ENCODE results near the gene PRRT1. TPM values are rescaled to one million over a fixed set of nuclear protein-coding genes. Genes with fewer than 3 reads are reported as not detected.
A peak's percentile ranks its signal among the peaks of the same experiment; 100 is the strongest.

The PRRT1 gene
- total and polyA plus RNA-seq, 12 donors, result 0.17 to 2.9 (median 0.69) TPM

DNA sequence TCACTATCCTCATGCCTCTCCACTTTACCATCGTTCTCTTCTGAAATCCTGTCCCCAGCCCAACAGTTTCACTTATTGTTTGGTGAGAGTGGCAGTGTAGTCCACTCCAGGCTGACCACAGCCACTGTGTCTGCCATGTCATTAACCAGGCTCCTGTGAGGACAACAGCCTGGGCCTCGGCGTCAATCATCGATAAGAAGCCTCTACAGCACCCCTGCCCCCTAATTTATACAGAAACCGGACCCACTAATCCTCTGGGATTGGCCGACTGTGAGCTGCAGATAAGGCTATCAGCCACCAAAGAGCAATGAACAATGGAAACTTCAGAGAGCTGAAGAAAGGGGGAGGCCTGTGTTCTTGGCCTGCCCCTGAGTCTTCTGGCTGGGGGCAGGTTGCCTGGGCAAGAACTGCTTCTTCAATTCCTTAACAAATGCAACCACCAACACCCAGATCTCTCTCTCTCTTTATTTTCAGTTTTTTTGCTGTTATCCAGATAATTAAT, 16.1 kb upstream of the PRRT1 start:
- DNase-seq, result no peak
- ATAC-seq, result no peak
- peaks cover 0 to 9% (median 0%) of the 10 kb centered on the region in 9 donors for H3K4me1 ChIP-seq
- TF ChIP-seq, protein P1, sequence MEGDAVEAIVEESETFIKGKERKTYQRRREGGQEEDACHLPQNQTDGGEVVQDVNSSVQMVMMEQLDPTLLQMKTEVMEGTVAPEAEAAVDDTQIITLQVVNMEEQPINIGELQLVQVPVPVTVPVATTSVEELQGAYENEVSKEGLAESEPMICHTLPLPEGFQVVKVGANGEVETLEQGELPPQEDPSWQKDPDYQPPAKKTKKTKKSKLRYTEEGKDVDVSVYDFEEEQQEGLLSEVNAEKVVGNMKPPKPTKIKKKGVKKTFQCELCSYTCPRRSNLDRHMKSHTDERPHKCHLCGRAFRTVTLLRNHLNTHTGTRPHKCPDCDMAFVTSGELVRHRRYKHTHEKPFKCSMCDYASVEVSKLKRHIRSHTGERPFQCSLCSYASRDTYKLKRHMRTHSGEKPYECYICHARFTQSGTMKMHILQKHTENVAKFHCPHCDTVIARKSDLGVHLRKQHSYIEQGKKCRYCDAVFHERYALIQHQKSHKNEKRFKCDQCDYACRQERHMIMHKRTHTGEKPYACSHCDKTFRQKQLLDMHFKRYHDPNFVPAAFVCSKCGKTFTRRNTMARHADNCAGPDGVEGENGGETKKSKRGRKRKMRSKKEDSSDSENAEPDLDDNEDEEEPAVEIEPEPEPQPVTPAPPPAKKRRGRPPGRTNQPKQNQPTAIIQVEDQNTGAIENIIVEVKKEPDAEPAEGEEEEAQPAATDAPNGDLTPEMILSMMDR (IDR thresholded peaks at IDR 0.05), result no peak
- H3K27me3 ChIP-seq, result no peaks in the 10 kb centered on the region
- intact Hi-C loops (cut with DNase I), result no loop called here
- WGBS, 2 donors, result 36 to 48% methylated on average over 6 of the region's 6 CpGs
- no peaks in the 10 kb centered on the region for H3K9me3 ChIP-seq
- H3K4me3 ChIP-seq, result no peak overlapping the region
- peak overlapping the region in 5 of 10 donors; percentile 7 to 64 (median 23) for H3K27ac ChIP-seq
- peaks cover 0 to 80% (median 23%) of the 10 kb centered on the region in 9 donors for H3K36me3 ChIP-seq

DNA sequence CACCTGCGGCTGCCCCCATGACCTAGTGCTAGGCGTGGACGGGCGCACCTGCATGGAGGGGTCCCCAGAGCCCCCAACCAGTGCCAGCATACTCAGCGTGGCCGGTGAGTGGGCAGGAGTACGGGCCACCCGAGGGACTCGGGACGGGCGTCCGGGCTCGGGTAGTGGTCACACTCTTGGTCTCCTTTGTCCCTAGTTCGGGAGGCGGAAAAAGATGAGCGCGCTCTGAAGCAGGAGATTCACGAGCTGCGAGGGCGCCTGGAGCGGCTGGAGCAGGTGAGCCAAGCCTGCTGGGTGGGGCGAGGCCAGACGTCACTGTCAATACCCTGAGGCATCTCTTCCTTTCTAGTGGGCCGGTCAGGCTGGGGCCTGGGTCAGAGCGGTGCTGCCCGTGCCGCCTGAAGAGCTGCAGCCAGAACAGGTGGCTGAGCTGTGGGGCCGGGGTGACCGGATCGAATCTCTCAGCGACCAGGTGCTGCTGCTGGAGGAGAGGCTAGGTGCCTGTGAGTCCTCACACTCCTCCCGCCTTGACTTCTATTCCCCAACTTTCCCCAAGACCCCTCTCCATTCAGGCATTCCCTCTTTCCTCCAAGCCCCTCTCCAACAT, 15.5 kb upstream of the PRRT1 start:
- H3K36me3 ChIP-seq, result peaks cover 0 to 86% (median 25%) of the 10 kb centered on the region in 9 donors
- TF ChIP-seq, protein P1 (IDR thresholded peaks at IDR 0.05), result no peak
- no peak overlapping the region for H3K4me3 ChIP-seq
- DNase-seq (no peak), ATAC-seq (peak in 1 of 8 donors; percentile 6)
- H3K9me3 ChIP-seq, result no peaks in the 10 kb centered on the region
- 81 to 85% methylated on average over 31 to 32 of the region's 32 CpGs for WGBS, 2 donors
- H3K27me3 ChIP-seq, result no peaks in the 10 kb centered on the region
- intact Hi-C loops (cut with DNase I), result no loop called here
- H3K4me1 ChIP-seq, result peaks cover 0 to 9% (median 0%) of the 10 kb centered on the region in 9 donors
- peak overlapping the region in 5 of 10 donors; percentile 7 to 64 (median 16) for H3K27ac ChIP-seq

DNA sequence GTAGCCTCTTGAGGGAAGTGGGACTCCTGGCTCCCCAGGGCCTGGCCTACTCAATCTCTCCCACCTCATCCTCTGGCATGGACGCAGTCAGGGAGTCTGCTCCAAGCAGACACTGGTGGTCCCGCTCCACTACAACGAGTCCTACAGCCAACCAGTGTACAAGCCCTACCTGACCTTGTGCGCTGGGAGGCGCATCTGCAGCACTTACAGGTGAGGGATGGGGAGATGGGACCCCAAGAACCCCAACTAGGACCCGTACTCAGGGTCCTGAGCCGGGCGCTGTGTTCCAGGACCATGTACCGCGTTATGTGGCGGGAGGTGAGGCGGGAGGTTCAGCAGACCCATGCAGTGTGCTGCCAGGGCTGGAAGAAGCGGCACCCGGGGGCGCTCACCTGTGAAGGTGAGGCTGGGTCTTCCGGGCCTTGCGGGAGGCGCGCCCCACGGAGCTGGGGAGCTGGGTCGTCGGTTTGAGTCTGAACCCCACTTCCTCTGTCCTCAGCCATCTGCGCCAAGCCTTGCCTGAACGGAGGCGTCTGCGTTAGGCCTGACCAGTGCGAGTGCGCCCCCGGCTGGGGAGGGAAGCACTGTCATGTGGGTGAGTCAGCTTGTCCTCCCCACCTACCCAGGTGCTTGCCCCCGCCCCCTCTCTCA, 14.8 kb upstream of the PRRT1 start:
- no peak overlapping the region for H3K4me3 ChIP-seq
- peak overlapping the region in 2 of 10 donors; percentile 6 to 17 for H3K27ac ChIP-seq
- no peaks in the 10 kb centered on the region for H3K27me3 ChIP-seq
- intact Hi-C loops (cut with DNase I), result no loop called here
- TF ChIP-seq, protein P1 (IDR thresholded peaks at IDR 0.05), result no peak
- peaks cover 0 to 9% (median 0%) of the 10 kb centered on the region in 9 donors for H3K4me1 ChIP-seq
- H3K9me3 ChIP-seq, result no peaks in the 10 kb centered on the region
- peaks cover 0 to 93% (median 25%) of the 10 kb centered on the region in 9 donors for H3K36me3 ChIP-seq
- WGBS, 2 donors, result 78 to 88% methylated on average over 30 of the region's 30 CpGs
- DNase-seq, result no peak
- peak in 1 of 8 donors; percentile 10 for ATAC-seq

DNA sequence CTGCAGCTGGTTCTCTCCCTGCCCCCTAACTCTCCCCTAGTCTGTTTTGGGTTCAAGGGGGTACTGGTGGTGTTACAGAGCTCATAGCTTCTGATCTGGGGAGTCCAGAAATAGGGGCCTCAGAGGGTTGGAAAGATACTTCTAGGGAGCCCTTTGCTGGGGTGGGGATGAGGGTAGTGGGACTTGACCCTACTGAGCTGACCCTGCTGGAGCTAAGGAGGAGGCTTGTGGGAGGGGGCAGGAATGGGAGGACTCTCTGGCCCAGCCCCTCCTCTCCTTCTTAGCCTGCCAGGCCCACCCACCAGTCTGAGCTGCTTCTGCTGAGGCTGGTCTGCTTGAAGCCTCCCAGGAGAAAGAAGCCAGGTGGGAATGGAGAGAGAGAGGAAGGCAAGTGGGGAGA, 12.6 kb upstream of the PRRT1 start, which contains the start of gene EGFL8:
Gene EGFL8, plus strand, starts transcription at position 301 of the 400 bp plus-strand sequence. CDS start 1,571 bp downstream, outside the sequence.
- no peak within 1 kb of the TSS for H3K4me3 ChIP-seq
- H3K36me3 ChIP-seq, result peaks cover 0 to 93% (median 25%) of the 10 kb centered on the region in 9 donors
- H3K27ac ChIP-seq, result peak within 1 kb of the TSS; percentile 26 to 83 (median 50)

More for the DNA sequence above, 12.6 kb upstream of the PRRT1 start, which contains the start of gene EGFL8:
- Histone ChIP-seq H3K9me3 (no peaks in the 10 kb centered on the region), H3K27me3 (no peaks in the 10 kb centered on the region), H3K4me1 (peaks cover 0 to 9% (median 0%) of the 10 kb centered on the region in 9 donors)
- TF ChIP-seq, protein P1 (IDR thresholded peaks at IDR 0.05), result no peak
- intact Hi-C loops (cut with DNase I), result loop anchor here in 1 of 10 donors (5.0 kb wide), 1 partner anchor 42 kb away; no protein-coding TSS in a partner anchor
- no peak for ATAC-seq
- no peak for DNase-seq
